Endothelial cell of umbilical vein (primary cell): ENCODE results near the gene EFNB1. TPM values are rescaled to one million over a fixed set of nuclear protein-coding genes. Genes with fewer than 3 reads are reported as not detected.

ENCODE experiments used
- BruUV-seq: library from RNA; stranded (reverse); fragments of 400-500 nt; replicated peaks from 2 replicates; lab custom pipeline; 2021; lab: Mats Ljungman, UMichigan
- CTCF ChIA-PET: fragments of 300-600, 350-600 bp; sonication (Branson Sonifier 250); formaldehyde crosslinking; loops from one replicate; lab custom pipeline; 2021; ENCODE audit warnings: antibody characterized with exemption, inconsistent platforms; lab: Charles Lee
- POLR2A ChIA-PET: fragments of 300-600, 350-600 bp; sonication (Branson Sonifier 250); formaldehyde crosslinking; loops from one replicate; lab custom pipeline; 2021; ENCODE audit warnings: antibody characterized with exemption, inconsistent platforms; lab: Charles Lee
- DNase-seq: peaks from one replicate; pipeline ENCODE4 v3.0.0-alpha.2; 2011; ENCODE audit warnings: low read depth, low spot score
- FAIRE-seq: peaks from 2 replicates; lab custom pipeline; 2011; peaks lifted over from hg19 to GRCh38; lab: Jason Lieb, UNC
- H2AFZ ChIP-seq: 2 replicates; pipeline ENCODE4 v1.6.0; 2012; ENCODE audit warnings: low read depth, low read length, control low read depth, inconsistent platforms
- H3K27ac ChIP-seq: 2 replicates; pipeline ENCODE4 v1.5.1; 2011; ENCODE audit warnings: low read depth, mild to moderate bottlenecking, control low read depth, low read length, moderate library complexity; ENCODE audit not compliant: insufficient read depth
- H3K27me3 ChIP-seq, 2 experiments: 2 replicates each; pipeline versions ENCODE4 v1.6.0 to v1.6.1; 2011; ENCODE audit warnings: low read length in 2 of 2, mixed read lengths in 1 of 2; ENCODE audit not compliant: control insufficient read depth in 2 of 2, insufficient read depth in 2 of 2
- H3K36me3 ChIP-seq, 2 experiments: 2 replicates in 1 of 2; 3 replicates in 1 of 2; pipeline ENCODE4 v1.5.1; 2011; ENCODE audit warnings: low read length in 2 of 2, mild to moderate bottlenecking in 1 of 2, moderate library complexity in 1 of 2; ENCODE audit not compliant: control insufficient read depth in 2 of 2, insufficient read depth in 2 of 2; ENCODE audit errors: extremely low read depth in 1 of 2
- H3K4me1 ChIP-seq: 3 replicates; pipeline ENCODE4 v1.5.1; 2011; ENCODE audit warnings: mild to moderate bottlenecking, low read length; ENCODE audit not compliant: control insufficient read depth, insufficient read depth; ENCODE audit errors: extremely low read depth
- H3K4me2 ChIP-seq: 2 replicates; pipeline ENCODE4 v1.6.1; 2011; ENCODE audit warnings: low read length, control low read depth, mixed read lengths; ENCODE audit not compliant: insufficient read depth
- H3K4me3 ChIP-seq, 3 experiments: fragments of 200-600 bp in 1 of 3; sonication (generic), shearing (Covaris generic) in 1 of 3; replicated peaks in 1 of 3; 2 replicates each; pipeline ENCODE4 v1.5.1; 2011 to 2016; ENCODE audit warnings: control low read depth in 3 of 3, low read length in 3 of 3, mild to moderate bottlenecking in 2 of 3, inconsistent platforms in 1 of 3, low read depth in 1 of 3, moderate library complexity in 1 of 3; ENCODE audit not compliant: insufficient read depth in 1 of 3
- H3K79me2 ChIP-seq: 2 replicates; pipeline ENCODE4 v1.6.0; 2012; ENCODE audit warnings: low read length, inconsistent platforms; ENCODE audit not compliant: control insufficient read depth, insufficient read depth
- H3K9ac ChIP-seq: replicated peaks from 2 replicates; pipeline ENCODE3; 2011; ENCODE audit warnings: low read length, control low read depth; ENCODE audit not compliant: insufficient read depth; ENCODE audit errors: extremely low read depth
- H3K9me1 ChIP-seq: replicated peaks from 3 replicates; pipeline ENCODE4 v1.6.0; 2011; ENCODE audit warnings: mild to moderate bottlenecking, low read length; ENCODE audit not compliant: control insufficient read depth, insufficient read depth; ENCODE audit errors: extremely low read depth
- H3K9me3 ChIP-seq: replicated peaks from 2 replicates; pipeline ENCODE4 v1.5.1; 2012; ENCODE audit warnings: low read length, inconsistent platforms; ENCODE audit not compliant: control insufficient read depth, insufficient read depth
- H4K20me1 ChIP-seq: replicated peaks from 2 replicates; pipeline ENCODE3; 2011; ENCODE audit warnings: mild to moderate bottlenecking, low read length; ENCODE audit not compliant: control insufficient read depth, insufficient read depth; ENCODE audit errors: extremely low read depth
- EZH2 ChIP-seq: IDR thresholded peaks from 2 replicates; pipeline ENCODE4 v1.6.1; 2012; ENCODE audit warnings: borderline replicate concordance, low read depth, mild to moderate bottlenecking, moderate library complexity, low read length, inconsistent platforms; ENCODE audit not compliant: severe bottlenecking
- FOS ChIP-seq: IDR thresholded peaks from 2 replicates; pipeline ENCODE4 v1.6.1; 2011; ENCODE audit warnings: mild to moderate bottlenecking, low read length, moderate library complexity, borderline replicate concordance; ENCODE audit not compliant: insufficient read depth
- GATA2 ChIP-seq: IDR thresholded peaks from 2 replicates; pipeline ENCODE4 v1.7.0; 2011; ENCODE audit warnings: low read depth, mild to moderate bottlenecking, moderate library complexity, mixed read lengths, low read length; ENCODE audit not compliant: insufficient read length, insufficient read depth
- JUN ChIP-seq: IDR thresholded peaks from 2 replicates; pipeline ENCODE4 v1.6.1; 2011; ENCODE audit warnings: borderline replicate concordance, low read depth; ENCODE audit not compliant: insufficient read length, insufficient read depth
- MYC ChIP-seq: IDR thresholded peaks from one replicate; pipeline ENCODE4 v1.6.1; 2011; ENCODE audit warnings: mild to moderate bottlenecking, low read depth, low read length
- POLR2A ChIP-seq: IDR thresholded peaks from 2 replicates; pipeline ENCODE4 v1.6.1; 2012; ENCODE audit warnings: low read depth, mild to moderate bottlenecking, control low read depth, low read length
- POLR2AphosphoS5 ChIP-seq: IDR thresholded peaks from 2 replicates; pipeline ENCODE4 v1.6.1; 2012; ENCODE audit warnings: low read depth, mild to moderate bottlenecking, control low read depth, low read length, moderate library complexity; ENCODE audit not compliant: insufficient read depth
- dilution Hi-C: fragments of 300-500 bp; cut with MboI; formaldehyde crosslinking; loops from one replicate; pipeline ENCODE4 v1.15.0; 2019; ENCODE audit warnings: low sequenced_read_pairs; ENCODE audit not compliant: extremely low pct_ligation_motif_present
- intact Hi-C: fragments of 100-400 bp; cut with micrococcal nuclease; formaldehyde crosslinking; loops from one replicate; pipeline ENCODE4 v1.10.0; 2022
- polyA plus RNA-seq, 4 experiments: library from polyadenylated mRNA; depleted of rRNA in 3 of 4; stranded (reverse) in 3 of 4; unstranded in 1 of 4; fragments of >200 nt; gene quantifications; 2 replicates each; pipeline versions ENCODE4 v1.2.1 to v1.2.3, GENCODE V29; 2011 to 2012; ENCODE audit warnings: missing spikeins in 1 of 4
- total RNA-seq: library from RNA; stranded (reverse); gene quantifications from 2 replicates; pipeline ENCODE4 v1.2.3, GENCODE V29; 2021
- TF ChIP-seq, protein P1 (sequence below): IDR thresholded peaks from 2 replicates; pipeline ENCODE4 v1.6.1; 2011; ENCODE audit not compliant: insufficient read depth, insufficient read length
- TF ChIP-seq, protein P2 (sequence below), 2 donors: IDR thresholded peaks; 1 replicate in 1 of 2; 2 replicates in 1 of 2; pipeline ENCODE4 v1.5.1; 2011; ENCODE audit warnings: low read length in 2 of 2, mild to moderate bottlenecking in 2 of 2, moderate library complexity in 2 of 2, control low read depth in 1 of 2, inconsistent platforms in 1 of 2, low read depth in 1 of 2; ENCODE audit not compliant: insufficient read depth in 1 of 2; ENCODE audit errors: extremely low read depth in 1 of 2

Gene EFNB1
- total and polyA plus RNA-seq, 2 donors (not counting 3 experiments of a cell fraction or from before 2014, with no cell fraction given) = 7.8 to 13.3 TPM

- peaks cover 10% of the 10 kb centered on the region for H3K4me1 ChIP-seq
- FAIRE-seq = no peak
- H3K27me3 ChIP-seq = peaks cover 0 to 2% of the 10 kb centered on the region in 2 experiments
- no peak for TF ChIP-seq EZH2
- no peak for TF ChIP-seq POLR2A
- TF ChIP-seq, protein P1, sequence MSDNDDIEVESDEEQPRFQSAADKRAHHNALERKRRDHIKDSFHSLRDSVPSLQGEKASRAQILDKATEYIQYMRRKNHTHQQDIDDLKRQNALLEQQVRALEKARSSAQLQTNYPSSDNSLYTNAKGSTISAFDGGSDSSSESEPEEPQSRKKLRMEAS = no peak
- TF ChIP-seq JUN = no peak
- TF ChIP-seq, protein P2, sequence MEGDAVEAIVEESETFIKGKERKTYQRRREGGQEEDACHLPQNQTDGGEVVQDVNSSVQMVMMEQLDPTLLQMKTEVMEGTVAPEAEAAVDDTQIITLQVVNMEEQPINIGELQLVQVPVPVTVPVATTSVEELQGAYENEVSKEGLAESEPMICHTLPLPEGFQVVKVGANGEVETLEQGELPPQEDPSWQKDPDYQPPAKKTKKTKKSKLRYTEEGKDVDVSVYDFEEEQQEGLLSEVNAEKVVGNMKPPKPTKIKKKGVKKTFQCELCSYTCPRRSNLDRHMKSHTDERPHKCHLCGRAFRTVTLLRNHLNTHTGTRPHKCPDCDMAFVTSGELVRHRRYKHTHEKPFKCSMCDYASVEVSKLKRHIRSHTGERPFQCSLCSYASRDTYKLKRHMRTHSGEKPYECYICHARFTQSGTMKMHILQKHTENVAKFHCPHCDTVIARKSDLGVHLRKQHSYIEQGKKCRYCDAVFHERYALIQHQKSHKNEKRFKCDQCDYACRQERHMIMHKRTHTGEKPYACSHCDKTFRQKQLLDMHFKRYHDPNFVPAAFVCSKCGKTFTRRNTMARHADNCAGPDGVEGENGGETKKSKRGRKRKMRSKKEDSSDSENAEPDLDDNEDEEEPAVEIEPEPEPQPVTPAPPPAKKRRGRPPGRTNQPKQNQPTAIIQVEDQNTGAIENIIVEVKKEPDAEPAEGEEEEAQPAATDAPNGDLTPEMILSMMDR (IDR thresholded peaks at IDR 0.05; ENCODE audit: extremely low read depth in 1 of 2, insufficient read depth in 1 of 2, low read depth in 1 of 2, low read length in 2 of 2) = no peak
- TF ChIP-seq MYC = no peak
- TF ChIP-seq GATA2 = no peak
- no peak for TF ChIP-seq POLR2AphosphoS5
- TF ChIP-seq FOS = no peak
- intact Hi-C loops = loop anchor here (1.0 to 5.0 kb wide), 5 partner anchors 105 to 1270 kb away; no protein-coding TSS in a partner anchor
- H3K9me1 ChIP-seq = no peaks in the 10 kb centered on the region
- H3K9ac ChIP-seq = no peak overlapping the region
- no peak overlapping the region for H3K4me2 ChIP-seq
- H2AFZ ChIP-seq = no peak overlapping the region
- no peak for DNase-seq
- POLR2A ChIA-PET = interaction anchor here (0.6 to 2.9 kb wide), 9 partner anchors 18 to 394 kb away, joined by 3 to 27 read pairs (median 4); partner anchors contain the start of gene PJA1
- H3K79me2 ChIP-seq = peaks cover 1% of the 10 kb centered on the region
- no peaks in the 10 kb centered on the region for H3K9me3 ChIP-seq
- H3K4me3 ChIP-seq = no peak overlapping the region
- CTCF ChIA-PET = interaction anchor here (0.6 to 6.1 kb wide), 52 partner anchors 8 to 1206 kb away, joined by 3 to 164 read pairs (median 5); partner anchors contain the start of gene PJA1
- dilution Hi-C loops = no loop called here
- no peaks in the 10 kb centered on the region for H4K20me1 ChIP-seq
- no TSS peak for BruUV-seq
- H3K36me3 ChIP-seq = no peaks in the 10 kb centered on the region
- no peak overlapping the region for H3K27ac ChIP-seq
Observed at GRCh38 chrX:68827256-68827655, 1.6 kb upstream of the EFNB1 start.
